ENCODE data around the gene SGMS1. TPM values are rescaled to one million over a fixed set of nuclear protein-coding genes. Genes with fewer than 3 reads are reported as not detected.
A peak's percentile ranks its signal among the peaks of the same experiment; 100 is the strongest.

Gene SGMS1
- total and polyA plus RNA-seq, 4 donors, result 15.8 to 142 (median 41.3) TPM

DNA sequence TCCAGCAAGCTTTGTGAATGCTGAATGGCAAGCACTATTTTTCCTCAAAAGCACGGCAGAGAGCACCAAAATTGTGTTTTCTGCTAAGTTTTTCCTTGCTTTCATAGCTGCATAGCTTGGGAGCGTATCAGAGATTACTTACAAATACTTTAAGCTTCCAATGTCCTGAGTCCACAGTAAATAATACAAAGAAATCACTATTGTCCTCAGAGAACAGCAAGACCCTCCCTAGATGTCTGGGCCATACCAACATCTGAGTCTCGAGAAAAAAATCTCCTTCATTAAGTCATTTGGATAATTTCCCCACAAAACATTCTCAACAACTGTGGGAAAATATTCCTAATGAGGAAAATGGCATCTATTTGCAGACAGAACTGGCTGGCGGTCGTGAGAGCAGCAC lies 41.7 kb downstream of the SGMS1 start:
- TF ChIP-seq, protein P1, sequence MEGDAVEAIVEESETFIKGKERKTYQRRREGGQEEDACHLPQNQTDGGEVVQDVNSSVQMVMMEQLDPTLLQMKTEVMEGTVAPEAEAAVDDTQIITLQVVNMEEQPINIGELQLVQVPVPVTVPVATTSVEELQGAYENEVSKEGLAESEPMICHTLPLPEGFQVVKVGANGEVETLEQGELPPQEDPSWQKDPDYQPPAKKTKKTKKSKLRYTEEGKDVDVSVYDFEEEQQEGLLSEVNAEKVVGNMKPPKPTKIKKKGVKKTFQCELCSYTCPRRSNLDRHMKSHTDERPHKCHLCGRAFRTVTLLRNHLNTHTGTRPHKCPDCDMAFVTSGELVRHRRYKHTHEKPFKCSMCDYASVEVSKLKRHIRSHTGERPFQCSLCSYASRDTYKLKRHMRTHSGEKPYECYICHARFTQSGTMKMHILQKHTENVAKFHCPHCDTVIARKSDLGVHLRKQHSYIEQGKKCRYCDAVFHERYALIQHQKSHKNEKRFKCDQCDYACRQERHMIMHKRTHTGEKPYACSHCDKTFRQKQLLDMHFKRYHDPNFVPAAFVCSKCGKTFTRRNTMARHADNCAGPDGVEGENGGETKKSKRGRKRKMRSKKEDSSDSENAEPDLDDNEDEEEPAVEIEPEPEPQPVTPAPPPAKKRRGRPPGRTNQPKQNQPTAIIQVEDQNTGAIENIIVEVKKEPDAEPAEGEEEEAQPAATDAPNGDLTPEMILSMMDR (IDR thresholded peaks at IDR 0.05; ENCODE audit: control extremely low read depth, extremely low read depth), result no peak
- Histone ChIP-seq H3K9ac (ENCODE audit: insufficient read depth in 1 of 2, low read length in 2 of 2) (no peak overlapping the region), H3K36me3 (ENCODE audit: control insufficient read depth in 4 of 4, insufficient read depth in 4 of 4, low read length in 4 of 4) (no peaks in the 10 kb centered on the region), H3K9me3 (ENCODE audit: control insufficient read depth in 4 of 4, insufficient read depth in 3 of 4, low read length in 3 of 4) (no peaks in the 10 kb centered on the region), H3K27me3 (ENCODE audit: control insufficient read depth in 3 of 3, insufficient read depth in 3 of 3, low read length in 2 of 3) (no peaks in the 10 kb centered on the region), H3K27ac (ENCODE audit: low read depth in 1 of 2, low read length in 1 of 2) (no peak overlapping the region), H3K4me1 (ENCODE audit: control insufficient read depth in 5 of 5, insufficient read depth in 5 of 5, low read length in 5 of 5) (peaks cover 2 to 33% (median 13%) of the 10 kb centered on the region in 5 donors), H3K4me3 (no peak overlapping the region)
- WGBS, 2 donors, result 90 to 95% methylated on average over 5 of the region's 5 CpGs
- no peak for ATAC-seq (ENCODE audit: insufficient read depth, low FRiP score)
- DNase-seq, result no peak

DNA sequence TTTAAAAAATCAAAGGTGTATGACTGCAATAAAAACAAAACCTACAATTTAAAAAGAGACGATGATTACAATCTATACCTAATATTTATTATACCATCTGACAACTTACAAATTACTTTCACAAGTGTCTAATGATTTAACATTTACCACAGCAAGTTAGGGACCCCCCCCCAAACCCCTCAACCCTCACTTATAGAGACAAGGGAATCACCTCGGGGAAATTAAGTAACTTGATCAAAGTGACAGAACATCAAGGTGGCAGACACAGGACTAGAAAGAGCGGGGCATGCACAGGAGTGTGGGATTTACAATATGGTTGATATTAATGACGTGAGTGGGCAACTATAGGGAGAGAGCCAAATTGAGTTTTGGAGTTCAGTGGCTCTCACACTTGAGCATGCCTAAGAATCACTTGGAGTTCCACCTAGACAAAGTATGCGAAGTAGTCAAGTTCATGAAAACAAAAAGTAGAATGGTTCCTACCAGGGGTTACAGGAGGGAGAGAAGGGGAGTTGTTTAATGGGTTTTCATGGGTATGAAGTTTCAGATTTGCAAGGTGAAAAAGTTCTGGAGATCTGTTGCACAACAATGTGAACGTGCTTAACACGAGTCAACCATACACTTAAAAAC lies 43.4 kb downstream of the SGMS1 start:
- peaks cover 8 to 48% (median 18%) of the 10 kb centered on the region in 5 donors for H3K4me1 ChIP-seq (ENCODE audit: control insufficient read depth in 5 of 5, insufficient read depth in 5 of 5, low read length in 5 of 5)
- no peaks in the 10 kb centered on the region for H3K9me3 ChIP-seq (ENCODE audit: control insufficient read depth in 4 of 4, insufficient read depth in 3 of 4, low read length in 3 of 4)
- no peak overlapping the region for H3K4me3 ChIP-seq
- 66 to 78% methylated on average over 7 of the region's 7 CpGs for WGBS, 2 donors
- peak overlapping the region in 1 of 2 donors; percentile 45 for H3K27ac ChIP-seq (ENCODE audit: low read depth in 1 of 2, low read length in 1 of 2)
- DNase-seq (no peak), ATAC-seq (ENCODE audit: insufficient read depth, low FRiP score) (no peak)
- no peaks in the 10 kb centered on the region for H3K27me3 ChIP-seq (ENCODE audit: control insufficient read depth in 3 of 3, insufficient read depth in 3 of 3, low read length in 2 of 3)
- H3K36me3 ChIP-seq (ENCODE audit: control insufficient read depth in 4 of 4, insufficient read depth in 4 of 4, low read length in 4 of 4), result no peaks in the 10 kb centered on the region
- no peak overlapping the region for H3K9ac ChIP-seq (ENCODE audit: insufficient read depth in 1 of 2, low read length in 2 of 2)
- TF ChIP-seq, protein P1 (IDR thresholded peaks at IDR 0.05; ENCODE audit: control extremely low read depth, extremely low read depth), result no peak

DNA sequence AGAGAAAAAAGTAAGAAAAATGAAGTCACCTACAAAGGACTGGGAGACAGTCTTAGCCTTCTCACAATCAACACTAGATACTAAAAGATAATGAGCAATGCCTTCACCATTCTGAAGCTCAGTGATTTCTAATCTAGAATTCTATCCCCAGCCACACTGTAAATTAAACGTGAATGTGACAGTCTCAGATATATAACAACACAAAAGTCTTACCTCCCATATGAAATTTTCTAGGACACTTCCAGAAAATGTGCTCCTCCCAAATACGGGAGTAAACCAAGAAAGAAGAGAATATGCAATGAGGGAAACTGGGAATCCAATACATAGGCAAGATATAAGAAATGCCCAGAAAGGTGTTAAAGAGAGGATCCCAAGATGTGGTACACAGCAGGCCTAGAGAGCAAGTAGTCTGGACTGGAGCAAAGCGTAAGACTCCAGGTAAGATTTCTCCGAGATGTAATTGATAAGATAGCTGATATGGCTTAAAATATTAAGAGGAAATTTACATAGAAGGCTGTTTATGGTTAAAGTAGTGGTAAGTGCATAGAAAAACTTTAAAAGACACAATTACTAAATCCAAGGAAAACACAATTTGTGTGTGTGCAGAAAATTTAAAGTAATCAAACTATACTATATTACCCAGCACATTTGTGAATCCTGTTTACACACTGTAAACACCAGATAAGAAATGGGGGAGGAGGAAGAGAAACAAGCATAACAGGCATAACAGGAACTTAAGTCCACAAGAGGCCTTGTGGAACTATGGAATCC lies 44.1 kb downstream of the SGMS1 start:
- H3K4me3 ChIP-seq, result no peak overlapping the region
- H3K27ac ChIP-seq (ENCODE audit: low read depth in 1 of 2, low read length in 1 of 2), result no peak overlapping the region

More for the DNA sequence above, 44.1 kb downstream of the SGMS1 start:
- 75 to 87% methylated on average over 4 of the region's 4 CpGs for WGBS, 2 donors
- no peaks in the 10 kb centered on the region for H3K36me3 ChIP-seq (ENCODE audit: control insufficient read depth in 4 of 4, insufficient read depth in 4 of 4, low read length in 4 of 4)
- H3K27me3 ChIP-seq (ENCODE audit: control insufficient read depth in 3 of 3, insufficient read depth in 3 of 3, low read length in 2 of 3), result no peaks in the 10 kb centered on the region
- no peaks in the 10 kb centered on the region for H3K9me3 ChIP-seq (ENCODE audit: control insufficient read depth in 4 of 4, insufficient read depth in 3 of 4, low read length in 3 of 4)
- peaks cover 8 to 48% (median 18%) of the 10 kb centered on the region in 5 donors for H3K4me1 ChIP-seq (ENCODE audit: control insufficient read depth in 5 of 5, insufficient read depth in 5 of 5, low read length in 5 of 5)
- DNase-seq, result peak in 2 of 3 donors; percentile 71 to 80
- TF ChIP-seq, protein P1 (IDR thresholded peaks at IDR 0.05; ENCODE audit: control extremely low read depth, extremely low read depth), result no peak
- no peak overlapping the region for H3K9ac ChIP-seq (ENCODE audit: insufficient read depth in 1 of 2, low read length in 2 of 2)
- ATAC-seq (ENCODE audit: insufficient read depth, low FRiP score), result no peak

Measured in lung (tissue), 12 donors.